ENCODE data around the gene ELOVL6. TPM values are rescaled to one million over a fixed set of nuclear protein-coding genes. Genes with fewer than 3 reads are reported as not detected.
"Not testable (repeated sequence)": the region's sequence is repeated elsewhere in the genome, so short reads cannot be mapped to it uniquely, and the experiment has no call there.

The ELOVL6 gene
- total RNA-seq, 4 donors from 2014 or later = 3.4 to 25.9 (median 11.4) TPM

- in situ Hi-C loops (cut with MboI; ENCODE audit: low pct_ligation_motif_present in 1 of 4, low pct_unique_long_range_greater_than_20kb in 1 of 4, low sequenced_read_pairs in 3 of 4) = no loop called here
- Histone ChIP-seq H3K27me3 (peaks cover 3% of the 10 kb centered on the region), H3K4me3 (no peak overlapping the region), H3K9me3 (no peaks in the 10 kb centered on the region), H3K4me1 (no peaks in the 10 kb centered on the region), H3K36me3 (no peaks in the 10 kb centered on the region), H3K27ac (no peak overlapping the region)
- intact Hi-C loops (cut with DNase I; ENCODE audit: low total_unique reads) = no loop called here
- 63% methylated on average over 1 of the region's 1 CpG; no CpG with 5 or more reads in 1 of the 2 donors for WGBS, 2 donors (ENCODE audit: low coverage in 1 of 2)
- DNase-seq = no peak
- TF ChIP-seq POLR2A (IDR thresholded peaks at IDR 0.05) (no peak), EP300 (IDR thresholded peaks at IDR 0.05; ENCODE audit: low read depth) (no peak), CTCF (IDR thresholded peaks at IDR 0.05) (no peak), POLR2AphosphoS5 (IDR thresholded peaks at IDR 0.05) (no peak)
These were observed 37.9 kb upstream of the ELOVL6 start for GRCh38 chr4:110236324-110236723.

DNA sequence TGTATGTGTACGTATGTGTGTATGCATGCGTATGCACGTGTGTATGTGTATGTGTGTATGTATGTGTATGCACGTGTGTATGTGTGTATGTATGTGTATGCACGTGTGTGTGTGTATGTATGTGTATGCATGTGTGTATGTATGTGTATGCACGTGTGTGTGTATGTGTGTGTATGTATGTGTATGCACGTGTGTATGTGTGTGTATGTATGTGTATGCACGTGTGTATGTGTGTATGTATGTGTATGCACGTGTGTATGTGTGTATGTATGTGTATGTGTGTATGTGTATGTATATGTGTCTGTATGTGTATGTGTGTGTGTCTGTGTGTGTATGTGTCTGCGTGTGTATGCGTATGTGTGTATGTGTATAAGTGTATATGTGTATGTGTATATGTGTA lies 35.2 kb upstream of the ELOVL6 start:
- H3K4me1 ChIP-seq; H3K27ac ChIP-seq; DNase-seq; H3K9me3 ChIP-seq; H3K4me3 ChIP-seq; in situ Hi-C loops (cut with MboI; ENCODE audit: low pct_ligation_motif_present in 1 of 4, low pct_unique_long_range_greater_than_20kb in 1 of 4, low sequenced_read_pairs in 3 of 4); H3K36me3 ChIP-seq; H3K27me3 ChIP-seq; intact Hi-C loops (cut with DNase I; ENCODE audit: low total_unique reads): not testable (repeated sequence)
- 72 to 85% methylated on average over 8 to 11 of the region's 11 CpGs for WGBS, 2 donors (ENCODE audit: low coverage in 1 of 2)

- intact Hi-C loops (cut with DNase I; ENCODE audit: low total_unique reads) = no loop called here
- no peak for DNase-seq
- TF ChIP-seq EP300 (IDR thresholded peaks at IDR 0.05; ENCODE audit: low read depth) (no peak), POLR2A (IDR thresholded peaks at IDR 0.05) (no peak), CTCF (IDR thresholded peaks at IDR 0.05) (no peak), POLR2AphosphoS5 (IDR thresholded peaks at IDR 0.05) (no peak)
- Histone ChIP-seq H3K4me3 (no peak overlapping the region), H3K4me1 (no peaks in the 10 kb centered on the region), H3K9me3 (no peaks in the 10 kb centered on the region), H3K27me3 (no peaks in the 10 kb centered on the region), H3K36me3 (no peaks in the 10 kb centered on the region), H3K27ac (no peak overlapping the region)
- WGBS, 2 donors (ENCODE audit: low coverage in 1 of 2) = 53 to 85% methylated on average over 3 to 4 of the region's 4 CpGs
- in situ Hi-C loops (cut with MboI; ENCODE audit: low pct_ligation_motif_present in 1 of 4, low pct_unique_long_range_greater_than_20kb in 1 of 4, low sequenced_read_pairs in 3 of 4) = no loop called here
These were observed 33.5 kb upstream of the ELOVL6 start for GRCh38 chr4:110231869-110232268.

GRCh38 chr4:110229266-110229665 lies 30.9 kb upstream of the ELOVL6 start:
- H3K4me1 ChIP-seq = no peaks in the 10 kb centered on the region
- H3K9me3 ChIP-seq = no peaks in the 10 kb centered on the region
- H3K36me3 ChIP-seq = no peaks in the 10 kb centered on the region
- no peak overlapping the region for H3K4me3 ChIP-seq
- no peak overlapping the region for H3K27ac ChIP-seq
- no peaks in the 10 kb centered on the region for H3K27me3 ChIP-seq
- in situ Hi-C loops (cut with MboI; ENCODE audit: low pct_ligation_motif_present in 1 of 4, low pct_unique_long_range_greater_than_20kb in 1 of 4, low sequenced_read_pairs in 3 of 4) = no loop called here
- no peak for DNase-seq
- intact Hi-C loops (cut with DNase I; ENCODE audit: low total_unique reads) = no loop called here
- WGBS, 2 donors (ENCODE audit: low coverage in 1 of 2) = 95 to 100% methylated on average over 1 to 2 of the region's 2 CpGs
- TF ChIP-seq CTCF (IDR thresholded peaks at IDR 0.05) (no peak), EP300 (IDR thresholded peaks at IDR 0.05; ENCODE audit: low read depth) (no peak), POLR2A (IDR thresholded peaks at IDR 0.05) (no peak), POLR2AphosphoS5 (IDR thresholded peaks at IDR 0.05) (no peak)

DNA sequence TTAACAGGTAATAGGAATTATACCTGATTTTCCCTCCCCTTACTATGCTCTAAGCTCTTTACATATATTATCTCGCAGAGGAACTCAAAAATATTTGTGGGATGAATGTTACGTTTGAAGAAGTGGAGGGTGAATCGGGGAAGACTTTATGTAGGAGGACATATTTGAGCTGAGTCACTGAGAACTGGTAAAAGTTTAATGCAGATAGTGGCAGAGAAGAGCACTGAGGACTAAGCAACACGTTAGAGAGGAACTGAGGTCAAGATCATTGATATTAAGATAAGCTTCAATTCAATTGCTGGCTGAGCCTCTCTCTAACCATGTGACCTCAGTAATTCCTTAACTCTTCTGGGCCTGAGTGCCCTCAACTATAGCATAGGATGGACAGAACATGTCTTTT lies 26.4 kb upstream of the ELOVL6 start:
- no peaks in the 10 kb centered on the region for H3K36me3 ChIP-seq
- no peaks in the 10 kb centered on the region for H3K4me1 ChIP-seq
- intact Hi-C loops (cut with DNase I; ENCODE audit: low total_unique reads) (loop anchor here (5.0 kb wide), 1 partner anchor 1328 kb away; no protein-coding TSS in a partner anchor), in situ Hi-C loops (cut with MboI; ENCODE audit: low pct_ligation_motif_present in 1 of 4, low pct_unique_long_range_greater_than_20kb in 1 of 4, low sequenced_read_pairs in 3 of 4) (loop anchor here in 2 of 4 donors (25.0 kb wide), 2 partner anchors 188 to 287 kb away; no protein-coding TSS in a partner anchor)
- H3K9me3 ChIP-seq = no peaks in the 10 kb centered on the region
- no peaks in the 10 kb centered on the region for H3K27me3 ChIP-seq
- TF ChIP-seq CTCF (IDR thresholded peaks at IDR 0.05) = no peak
- TF ChIP-seq EP300 (IDR thresholded peaks at IDR 0.05; ENCODE audit: low read depth) = no peak
- TF ChIP-seq POLR2AphosphoS5 (IDR thresholded peaks at IDR 0.05) = no peak
- no peak for TF ChIP-seq POLR2A (IDR thresholded peaks at IDR 0.05)
- 33% methylated on average over 4 of the region's 4 CpGs for WGBS, 2 donors (ENCODE audit: low coverage in 1 of 2)
- H3K27ac ChIP-seq = no peak overlapping the region
- H3K4me3 ChIP-seq = no peak overlapping the region
- DNase-seq = no peak

Data from transverse colon (tissue), 4 donors.